ENCODE results near the gene ANKRD23.
"Not testable (repeated sequence)": the region's sequence is repeated elsewhere in the genome, so short reads cannot be mapped to it uniquely, and the experiment has no call there.

ANKRD23 gene

DNA sequence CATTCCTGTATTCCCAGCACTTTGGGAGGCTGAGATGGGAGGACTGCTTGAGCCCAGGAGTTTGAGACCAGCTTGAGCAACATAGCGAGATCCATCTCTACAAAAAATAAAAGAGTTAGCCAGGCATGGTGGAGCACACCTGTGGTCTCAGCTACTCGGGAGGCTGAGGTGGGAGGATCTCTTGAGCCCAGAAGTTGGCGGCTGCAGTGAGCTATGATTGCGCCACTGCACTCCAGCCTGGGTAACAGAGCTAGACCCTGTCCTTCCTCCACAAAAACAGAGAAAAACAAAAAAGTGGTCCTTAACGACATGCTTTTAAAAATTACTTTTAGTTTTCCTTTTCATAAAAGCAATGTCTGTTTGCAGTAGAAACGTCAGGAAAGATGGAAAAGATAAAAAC lies 47.3 kb downstream of the ANKRD23 start:
- not testable (repeated sequence) for H3K9ac ChIP-seq (ENCODE audit: low read length); H3K27me3 ChIP-seq (ENCODE audit: control insufficient read depth in 1 of 2, insufficient read depth in 2 of 2, low read length in 2 of 2); H3K4me3 ChIP-seq (ENCODE audit: low read depth in 1 of 2, low read length in 2 of 2); H3K9me3 ChIP-seq (ENCODE audit: low read length); H3K27ac ChIP-seq (ENCODE audit: low read depth, low read length); H3K4me1 ChIP-seq (ENCODE audit: insufficient read depth, low read length); H3K36me3 ChIP-seq (ENCODE audit: insufficient read depth, low read length)

- no peak overlapping the region for H3K4me3 ChIP-seq (ENCODE audit: low read depth in 1 of 2, low read length in 2 of 2)
Observed at GRCh38 chr2:96795076-96795475, 48.7 kb downstream of the ANKRD23 start.

DNA sequence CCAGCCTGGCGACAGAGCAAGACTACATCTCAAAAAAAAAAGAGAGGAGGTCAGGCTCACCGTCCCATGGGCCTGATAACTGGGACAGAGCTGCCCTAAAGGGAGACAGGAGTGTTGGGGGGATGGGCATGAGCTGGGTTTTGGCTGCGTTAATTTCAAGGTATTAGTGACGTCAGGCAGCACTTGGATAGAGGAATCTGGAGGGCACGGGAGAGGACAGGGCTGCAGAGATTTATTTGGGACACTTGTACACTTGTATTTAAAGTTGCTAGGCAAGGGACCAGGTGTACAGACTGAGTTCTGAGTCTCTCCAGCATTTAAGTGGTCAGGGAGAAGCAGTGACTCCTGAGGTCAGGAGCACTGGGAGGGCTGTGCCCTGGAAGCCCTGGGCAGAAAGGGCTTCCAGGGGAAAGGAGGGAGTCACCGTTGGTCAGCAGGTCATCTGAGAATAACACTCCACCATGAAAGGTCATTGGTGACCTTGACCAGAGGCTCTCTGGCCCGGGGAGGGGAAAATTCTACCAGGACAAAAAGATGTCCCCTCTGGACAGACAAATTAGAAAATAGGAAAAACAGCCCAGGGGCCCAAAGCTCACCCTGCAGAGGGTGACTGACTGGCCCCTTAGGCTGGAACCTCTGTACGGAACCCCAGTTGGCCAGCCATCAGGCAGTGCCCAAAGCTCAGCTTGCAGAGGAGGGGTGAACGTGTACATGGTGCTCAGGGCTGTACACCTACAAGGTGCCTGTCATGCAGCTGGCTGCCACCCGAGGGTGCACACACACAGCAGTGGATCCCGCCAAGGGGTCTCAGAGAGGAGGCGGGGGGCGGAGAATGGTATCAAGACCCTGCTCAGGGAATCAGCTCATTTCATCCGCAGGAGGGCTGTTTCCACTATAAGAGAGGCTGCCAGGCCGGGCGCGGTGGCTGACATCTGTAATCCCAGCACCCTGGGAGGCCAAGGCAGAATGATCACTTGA lies 50.8 kb downstream of the ANKRD23 start:
- H3K36me3 ChIP-seq (ENCODE audit: insufficient read depth, low read length), result peaks cover 6% of the 10 kb centered on the region
- no peaks in the 10 kb centered on the region for H3K27me3 ChIP-seq (ENCODE audit: control insufficient read depth in 1 of 2, insufficient read depth in 2 of 2, low read length in 2 of 2)
- H3K9ac ChIP-seq (ENCODE audit: low read length), result no peak overlapping the region
- no peaks in the 10 kb centered on the region for H3K9me3 ChIP-seq (ENCODE audit: low read length)
- H3K27ac ChIP-seq (ENCODE audit: low read depth, low read length), result no peak overlapping the region
- H3K4me3 ChIP-seq (ENCODE audit: low read depth in 1 of 2, low read length in 2 of 2), result no peak overlapping the region
- H3K4me1 ChIP-seq (ENCODE audit: insufficient read depth, low read length), result peaks cover 11% of the 10 kb centered on the region

More at GRCh38 chr2:96795076-96795475, 48.7 kb downstream of the ANKRD23 start:
- no peak overlapping the region for H3K9ac ChIP-seq (ENCODE audit: low read length)
- H3K27me3 ChIP-seq (ENCODE audit: control insufficient read depth in 1 of 2, insufficient read depth in 2 of 2, low read length in 2 of 2), result no peaks in the 10 kb centered on the region
- H3K9me3 ChIP-seq (ENCODE audit: low read length), result no peaks in the 10 kb centered on the region
- H3K4me1 ChIP-seq (ENCODE audit: insufficient read depth, low read length), result no peaks in the 10 kb centered on the region
- H3K27ac ChIP-seq (ENCODE audit: low read depth, low read length), result no peak overlapping the region
- peaks cover 6% of the 10 kb centered on the region for H3K36me3 ChIP-seq (ENCODE audit: insufficient read depth, low read length)

DNA sequence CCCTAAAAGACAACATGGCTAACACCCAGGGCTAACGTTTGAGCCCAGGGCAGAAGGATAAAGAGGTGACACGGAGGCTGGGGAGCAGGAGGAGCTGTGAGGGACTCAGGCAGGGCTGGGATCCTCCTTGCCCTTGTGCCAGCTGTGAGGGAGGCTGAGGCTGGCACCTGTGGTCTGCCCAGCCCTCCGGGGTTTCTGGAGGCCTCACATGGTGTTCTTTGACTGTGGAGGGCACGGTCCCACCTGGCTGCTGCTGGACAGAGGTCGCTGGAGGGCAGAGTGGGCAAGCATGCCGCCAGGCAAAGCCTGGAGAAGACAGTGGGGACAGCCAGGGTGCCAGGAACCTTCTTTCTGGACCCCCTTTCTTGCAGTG lies 54.6 kb downstream of the ANKRD23 start:
- Histone ChIP-seq H3K9me3 (ENCODE audit: low read length) (no peaks in the 10 kb centered on the region), H3K9ac (ENCODE audit: low read length) (no peak overlapping the region), H3K4me1 (ENCODE audit: insufficient read depth, low read length) (peaks cover 21% of the 10 kb centered on the region), H3K27me3 (ENCODE audit: control insufficient read depth in 1 of 2, insufficient read depth in 2 of 2, low read length in 2 of 2) (no peaks in the 10 kb centered on the region), H3K36me3 (ENCODE audit: insufficient read depth, low read length) (no peaks in the 10 kb centered on the region), H3K27ac (ENCODE audit: low read depth, low read length) (no peak overlapping the region), H3K4me3 (ENCODE audit: low read depth in 1 of 2, low read length in 2 of 2) (no peak overlapping the region)

DNA sequence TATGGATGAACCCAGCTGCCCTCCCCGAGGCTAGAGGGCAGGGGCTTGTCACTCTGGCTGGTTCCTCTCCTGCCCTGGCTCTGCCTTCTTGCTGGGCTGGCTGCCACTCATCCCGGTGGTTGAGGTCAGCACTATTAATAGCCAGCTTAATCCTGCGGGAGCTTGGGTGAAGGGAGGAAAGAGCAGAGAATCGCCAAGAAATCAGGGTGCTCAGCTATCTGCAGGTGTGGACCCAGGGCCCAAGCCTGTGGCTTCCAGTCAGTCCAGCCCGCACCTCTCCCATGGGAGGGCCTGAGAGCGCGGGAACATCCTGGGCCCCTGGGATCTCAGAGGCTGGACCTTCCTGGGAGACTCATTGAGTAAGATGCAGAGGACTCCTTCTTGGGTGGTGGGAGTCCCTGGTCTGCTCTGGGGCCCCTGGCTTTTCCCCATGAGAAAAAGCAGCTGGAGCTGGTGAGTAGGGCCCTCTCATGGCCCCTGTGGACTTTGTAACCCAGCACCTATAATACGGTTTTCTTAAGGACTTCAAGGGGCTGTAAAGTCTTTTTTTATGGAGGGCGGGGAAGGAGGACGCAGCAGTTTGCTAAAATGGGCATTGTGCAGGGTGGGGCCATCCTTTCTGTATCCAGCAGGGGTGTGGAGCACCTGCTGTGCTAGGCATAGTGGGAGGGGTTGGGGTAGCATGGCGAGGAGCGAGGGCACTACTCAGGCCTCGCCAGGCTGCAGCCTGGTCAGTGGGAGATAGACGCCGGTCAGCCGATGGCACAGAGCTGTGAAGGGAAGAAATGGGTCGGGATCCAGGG lies 55.2 kb downstream of the ANKRD23 start:
- H3K27ac ChIP-seq (ENCODE audit: low read depth, low read length), result no peak overlapping the region
- H3K9me3 ChIP-seq (ENCODE audit: low read length), result no peaks in the 10 kb centered on the region
- no peaks in the 10 kb centered on the region for H3K27me3 ChIP-seq (ENCODE audit: control insufficient read depth in 1 of 2, insufficient read depth in 2 of 2, low read length in 2 of 2)
- no peak overlapping the region for H3K9ac ChIP-seq (ENCODE audit: low read length)
- H3K4me3 ChIP-seq (ENCODE audit: low read depth in 1 of 2, low read length in 2 of 2), result no peak overlapping the region
- H3K36me3 ChIP-seq (ENCODE audit: insufficient read depth, low read length), result no peaks in the 10 kb centered on the region
- H3K4me1 ChIP-seq (ENCODE audit: insufficient read depth, low read length), result peaks cover 21% of the 10 kb centered on the region

Measured in muscle layer of colon (tissue), 2 donors.